ENCODE data around the gene AP1M2.
"Not testable (repeated sequence)": the region's sequence is repeated elsewhere in the genome, so short reads cannot be mapped to it uniquely, and the experiment has no call there.

AP1M2 gene

DNA sequence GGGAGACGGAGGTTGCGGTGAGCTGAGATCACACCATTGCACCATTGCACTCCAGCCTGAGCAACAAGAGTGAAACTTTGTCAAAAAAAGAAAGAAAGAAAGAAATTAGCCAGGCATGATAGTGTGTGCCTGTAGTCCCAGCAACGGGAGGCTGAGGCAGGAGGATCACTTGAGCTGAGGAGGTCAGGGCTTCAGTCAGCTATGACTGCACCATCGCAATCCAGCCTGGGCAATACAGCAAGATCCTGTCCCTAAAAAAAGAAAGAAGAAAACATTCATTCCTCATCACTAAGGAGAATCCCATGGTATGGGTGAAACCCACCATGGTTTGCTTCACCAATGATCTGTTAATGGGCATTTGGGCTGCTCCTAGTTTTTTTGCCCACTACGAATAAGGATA is 13.0 kb upstream of the AP1M2 start:
- no peak for DNase-seq

DNA sequence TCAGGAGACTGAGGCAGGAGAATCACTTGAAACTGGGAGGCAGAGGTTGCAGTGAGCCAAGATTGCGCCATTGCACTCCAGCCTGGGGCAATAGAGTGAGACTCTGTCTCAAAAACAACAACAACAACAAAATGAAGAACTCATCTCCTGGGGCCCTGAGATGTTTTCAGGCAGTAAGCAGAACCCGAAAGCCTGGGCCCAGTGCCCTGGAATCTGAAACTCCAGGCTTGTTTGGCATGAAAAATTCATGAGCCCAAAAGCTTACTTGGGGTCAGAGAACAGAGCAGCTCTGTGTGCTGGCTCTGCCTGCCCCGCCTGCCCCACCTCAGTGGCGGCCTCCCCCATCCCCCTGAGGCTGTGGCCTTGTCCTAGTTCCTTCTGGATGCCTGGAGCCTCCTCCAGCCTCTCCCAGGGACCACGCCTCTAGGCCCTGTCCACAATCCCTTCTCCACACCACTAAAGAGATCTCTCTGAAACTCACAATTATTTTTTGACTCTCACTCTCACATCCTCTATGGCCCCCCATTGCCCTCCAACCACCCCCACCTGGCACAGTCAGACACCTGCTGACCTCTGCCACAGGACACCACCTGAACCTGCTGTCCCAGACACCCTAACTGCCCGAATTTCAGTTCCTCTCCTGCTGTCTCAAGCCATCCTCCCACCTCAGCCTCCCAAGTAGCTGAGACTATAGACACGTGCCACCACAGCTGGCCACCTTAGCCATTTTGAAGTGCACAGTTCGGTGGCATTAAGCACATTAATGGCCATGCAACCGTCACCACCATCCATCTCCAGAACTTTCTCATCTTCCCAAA is 6.9 kb upstream of the AP1M2 start:
- DNase-seq = peak; percentile 47

DNA sequence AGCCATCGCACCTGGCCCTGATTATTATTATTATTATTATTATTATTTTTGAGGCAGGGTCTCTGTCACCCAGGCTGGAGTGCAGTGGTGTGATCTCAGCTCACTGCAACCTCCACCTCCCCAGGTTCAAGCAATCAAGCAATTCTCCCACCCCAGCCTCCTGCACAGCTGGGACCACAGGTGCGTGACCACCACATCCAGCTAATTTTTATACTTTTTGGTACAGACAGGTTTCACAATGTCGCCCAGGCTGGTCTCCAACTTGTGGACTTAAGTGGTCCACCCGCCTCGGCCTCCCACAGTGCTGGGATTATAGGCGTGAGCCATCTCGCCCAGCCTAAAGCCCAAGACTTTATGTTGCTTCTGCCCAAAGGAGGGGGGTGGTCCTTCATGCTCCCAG is 6.0 kb upstream of the AP1M2 start:
- DNase-seq = no peak

DNA sequence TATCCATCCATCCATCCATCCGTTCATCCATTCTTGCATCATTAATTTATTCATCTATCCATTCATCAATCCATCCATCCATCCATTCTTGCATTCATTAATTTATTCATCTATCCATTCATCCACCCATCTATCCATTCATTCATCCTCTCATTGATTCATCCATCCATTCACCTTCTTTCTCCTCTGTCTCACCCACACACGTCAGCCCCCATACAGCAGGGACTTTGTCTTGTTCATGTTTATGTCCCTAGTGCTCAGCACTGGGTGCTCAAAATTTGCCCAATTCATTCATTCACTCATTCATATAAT is 683 bp upstream of the AP1M2 start:
- DNase-seq = no peak

DNA sequence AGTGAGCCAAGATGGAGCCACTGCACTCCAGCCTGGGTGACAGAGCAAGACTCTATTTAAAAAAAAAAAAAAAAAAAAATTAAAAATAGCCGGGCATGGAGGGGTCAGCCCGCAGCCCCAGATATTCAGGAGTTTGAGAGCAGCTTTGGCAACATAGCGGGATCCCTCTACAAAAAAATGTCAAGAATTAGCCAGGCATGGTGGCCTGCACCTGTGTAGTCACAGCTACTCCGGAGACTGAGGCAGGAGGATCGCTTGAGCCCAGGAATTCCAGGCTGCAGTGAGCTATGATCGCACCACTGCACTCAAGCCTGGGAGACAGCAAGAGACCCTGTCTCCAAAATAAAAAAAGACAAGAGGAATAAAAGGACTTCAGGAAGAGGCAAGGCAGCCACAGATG is 716 bp downstream of the AP1M2 start:
- no peak for DNase-seq

DNA sequence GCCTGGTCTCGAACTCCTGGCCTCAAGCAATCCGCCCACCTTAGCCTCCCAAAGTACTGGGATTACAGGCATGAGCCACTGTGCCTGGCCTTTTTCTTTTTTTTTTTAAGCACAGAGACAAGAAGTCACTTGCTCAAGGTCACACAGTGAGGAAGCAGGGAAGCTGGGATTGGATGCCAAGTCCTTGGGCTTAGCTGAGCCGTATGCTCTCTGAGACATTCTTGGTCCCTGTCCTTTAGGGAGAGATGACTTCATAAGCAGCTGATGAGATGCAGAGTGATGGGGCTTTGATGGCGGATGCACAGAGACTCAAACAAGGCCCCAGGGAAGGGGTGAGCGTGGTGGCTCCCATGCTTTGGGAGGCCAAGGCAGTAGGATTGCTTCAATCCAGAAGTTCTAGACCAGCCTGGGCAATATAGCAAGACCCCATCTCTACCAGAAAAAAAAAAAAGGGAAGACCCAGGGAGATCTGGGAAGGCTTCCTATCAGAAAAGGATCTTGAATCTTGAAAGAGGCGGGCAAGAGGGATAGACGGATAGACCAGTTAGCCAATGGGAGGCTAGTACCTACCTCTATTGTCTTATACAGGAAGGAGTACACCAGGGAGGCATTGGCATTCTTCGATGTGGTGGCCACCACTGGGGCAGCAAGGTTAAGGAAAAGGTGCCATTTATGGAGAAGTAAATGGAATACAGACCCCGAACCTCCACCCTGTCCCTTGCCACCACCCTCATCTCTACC is 3.9 kb downstream of the AP1M2 start:
- peak; percentile 42 for DNase-seq

DNA sequence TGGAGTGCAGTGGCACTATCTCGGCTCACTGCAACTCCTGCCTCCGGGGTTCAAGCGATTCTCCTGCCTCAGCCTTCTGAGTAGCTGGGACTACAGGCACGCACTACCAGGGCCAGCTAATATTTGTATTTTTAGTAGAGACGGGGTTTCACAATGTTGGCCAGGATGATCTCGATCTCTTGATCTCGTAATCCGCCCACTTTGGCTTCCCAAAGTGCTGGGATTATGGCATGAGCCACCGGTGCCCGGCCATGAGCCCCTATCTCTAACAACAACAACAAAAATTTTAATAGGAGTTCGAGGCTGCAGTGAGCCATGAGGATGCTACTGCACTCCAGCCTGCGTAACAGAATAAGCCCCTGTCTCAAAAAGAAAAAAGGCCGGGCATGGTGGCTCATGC is 5.0 kb downstream of the AP1M2 start:
- DNase-seq = no peak

DNA sequence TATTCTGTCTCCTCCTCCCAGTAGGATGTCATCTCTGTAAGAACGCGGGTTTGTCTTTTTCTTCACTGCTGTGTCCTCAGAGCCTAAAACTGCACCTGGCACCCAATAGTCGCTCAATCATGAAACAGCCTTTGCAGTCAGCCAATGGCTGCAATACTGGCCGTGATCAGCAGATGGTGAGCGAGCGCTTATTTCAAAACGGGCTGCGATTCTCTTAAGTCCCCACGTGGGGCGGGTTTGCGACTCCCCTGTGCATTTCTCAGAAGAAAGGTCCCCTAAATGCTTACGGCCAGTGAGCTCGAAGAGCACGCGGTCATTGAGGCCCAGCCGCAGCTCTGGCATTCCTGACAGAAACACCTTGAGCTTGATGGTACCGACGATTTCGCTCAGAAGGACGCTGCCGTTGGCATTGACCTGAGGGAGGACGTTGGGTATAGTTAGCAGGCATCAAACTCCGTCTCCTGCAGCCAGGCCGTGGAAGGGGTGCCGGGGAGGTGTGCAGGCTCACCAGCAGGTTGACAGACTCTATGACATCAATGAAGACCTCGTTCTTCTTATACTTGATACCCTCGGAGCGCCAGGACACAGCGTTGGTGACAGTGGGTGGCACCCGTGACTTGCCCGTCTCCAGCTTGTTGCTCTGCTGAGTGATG is 6.0 kb downstream of the AP1M2 start:
- DNase-seq = peak; percentile 96

DNA sequence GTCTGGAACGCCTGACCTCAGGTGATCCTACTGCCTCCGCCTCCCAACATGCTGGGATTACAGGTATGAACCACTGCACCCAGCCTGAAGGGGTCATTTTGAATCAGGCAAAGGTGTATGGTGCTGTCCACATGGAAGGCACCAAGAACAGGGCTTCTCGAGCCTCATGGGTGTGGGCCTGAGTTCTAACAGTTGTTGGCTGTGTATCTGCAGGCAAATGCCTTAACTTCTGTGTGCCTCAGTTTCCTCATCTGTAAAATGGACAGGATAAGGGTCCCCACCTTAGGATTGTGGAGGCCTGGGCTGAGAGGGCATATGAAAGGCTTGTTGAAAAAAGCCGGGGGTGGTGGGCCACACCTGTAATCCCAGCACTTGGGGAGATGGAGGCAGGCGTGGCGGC is 9.2 kb downstream of the AP1M2 start:
- no peak for DNase-seq

DNA sequence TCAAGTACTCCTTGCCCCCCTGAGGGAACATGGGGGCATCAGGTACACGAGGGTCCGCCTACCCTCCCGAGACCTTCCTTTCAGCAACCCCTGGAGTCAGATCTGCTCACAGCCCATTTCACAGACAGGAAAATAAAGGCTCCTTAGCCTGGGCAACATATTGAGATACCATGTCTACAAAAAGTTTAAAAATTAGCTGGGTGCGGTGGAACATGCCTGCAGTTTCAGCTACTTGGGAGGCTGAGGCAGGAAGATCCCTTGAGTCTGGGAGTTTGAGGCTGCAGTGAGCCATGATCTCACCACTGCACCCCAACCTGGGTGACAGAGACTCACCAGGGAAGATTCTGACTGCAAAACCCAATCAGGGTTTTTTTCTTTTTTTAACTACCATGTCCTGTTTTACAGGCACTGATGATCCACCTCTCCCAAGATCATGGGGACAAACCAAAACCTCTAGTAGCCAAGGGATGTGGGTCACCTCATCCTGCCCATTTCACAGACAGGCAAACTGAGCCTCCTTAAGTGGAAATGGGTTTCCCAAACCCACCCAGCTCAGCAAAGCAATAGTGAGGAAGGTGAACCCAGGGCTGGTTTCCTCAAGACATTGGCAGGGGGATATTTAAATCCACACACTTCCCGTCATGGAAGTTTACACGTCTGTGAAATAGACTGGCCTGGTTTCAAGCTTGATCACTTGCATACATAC is 11.9 kb downstream of the AP1M2 start:
- DNase-seq = no peak

DNA sequence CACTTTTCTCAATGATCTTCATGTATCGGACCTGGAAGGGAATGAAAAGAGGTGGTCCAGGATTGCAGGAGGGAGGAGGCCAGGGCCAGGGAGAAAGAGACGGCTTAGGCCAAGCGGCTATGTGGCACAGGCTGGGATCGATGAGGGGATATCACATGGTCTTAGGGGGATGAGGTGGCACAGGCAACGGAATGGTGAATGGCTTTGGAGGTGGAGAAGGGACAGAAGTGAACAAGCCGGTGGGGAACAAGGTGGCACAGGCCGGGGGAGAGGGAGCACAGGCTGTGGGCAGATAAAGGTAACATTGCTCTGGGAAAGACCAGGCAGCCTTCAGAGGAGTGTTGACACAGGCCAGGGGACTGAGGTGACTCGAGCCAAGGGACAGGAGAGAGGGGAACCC is 12.7 kb downstream of the AP1M2 start:
- DNase-seq = no peak

DNA sequence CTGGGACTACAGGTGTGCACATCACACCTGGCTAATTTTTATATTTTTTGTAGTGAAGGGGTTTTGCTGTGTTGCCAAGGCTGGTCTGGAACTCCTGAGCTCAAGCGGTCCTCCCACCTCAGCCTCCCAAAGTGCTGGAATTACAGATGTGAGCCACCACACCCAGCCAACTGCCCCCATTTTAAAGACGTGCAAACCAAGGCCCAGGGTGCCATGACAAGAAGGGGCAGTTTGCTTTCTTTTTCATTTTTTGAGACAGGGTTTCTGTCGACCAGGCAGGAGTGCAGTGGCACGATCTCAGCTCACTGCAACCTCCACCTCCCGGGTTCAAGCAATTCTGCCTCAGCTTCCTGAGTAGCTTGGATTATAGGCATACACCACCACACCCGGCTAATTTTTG is 13.3 kb downstream of the AP1M2 start:
- DNase-seq = not testable (repeated sequence)

DNA sequence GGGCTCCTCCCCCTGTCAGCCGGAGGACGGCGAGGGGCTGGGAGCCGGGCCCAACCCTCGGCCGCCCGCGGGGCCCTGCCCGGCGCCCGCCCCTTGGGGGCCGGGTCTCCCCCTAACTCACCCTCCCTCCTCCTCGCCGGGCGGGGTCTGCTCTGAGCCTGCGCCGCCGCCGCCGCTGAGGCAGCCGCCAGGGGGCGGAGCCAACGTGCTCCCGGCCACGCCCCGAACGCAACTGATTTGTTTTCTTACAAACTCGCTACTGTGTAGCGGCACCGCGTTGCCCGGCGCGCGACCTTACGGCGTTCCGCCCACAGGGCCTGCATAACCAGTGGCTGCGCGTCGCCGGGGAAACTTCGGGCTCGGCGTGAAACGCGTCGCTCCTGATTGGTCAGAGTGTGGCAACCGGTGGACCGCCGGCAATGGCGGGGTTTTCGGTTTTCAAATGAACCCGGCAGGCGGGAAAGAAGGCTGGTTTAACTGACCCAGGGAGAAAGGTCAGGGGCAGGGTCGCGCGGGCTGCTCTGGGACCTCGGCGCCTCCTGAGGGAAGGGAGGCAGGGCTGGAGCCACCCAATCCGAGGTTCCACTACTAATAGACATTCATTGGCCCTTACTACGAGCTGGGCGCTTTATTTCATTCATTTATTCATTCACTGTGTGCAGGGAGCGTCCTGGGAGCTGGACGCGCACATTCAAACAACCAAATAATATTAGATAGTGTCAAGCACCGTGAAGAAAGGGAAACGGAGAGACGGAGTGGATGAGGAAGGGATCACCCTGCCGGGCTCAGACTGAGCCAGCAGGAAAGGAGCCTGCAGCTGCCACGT is 18.1 kb downstream of the AP1M2 start, which contains the start of gene CDKN2D:
Gene CDKN2D, minus strand, starts transcription at position 154 of the 826 bp plus-strand sequence. CDS start 326 bp downstream, outside the sequence.
- peak; percentile 100 for DNase-seq

DNA sequence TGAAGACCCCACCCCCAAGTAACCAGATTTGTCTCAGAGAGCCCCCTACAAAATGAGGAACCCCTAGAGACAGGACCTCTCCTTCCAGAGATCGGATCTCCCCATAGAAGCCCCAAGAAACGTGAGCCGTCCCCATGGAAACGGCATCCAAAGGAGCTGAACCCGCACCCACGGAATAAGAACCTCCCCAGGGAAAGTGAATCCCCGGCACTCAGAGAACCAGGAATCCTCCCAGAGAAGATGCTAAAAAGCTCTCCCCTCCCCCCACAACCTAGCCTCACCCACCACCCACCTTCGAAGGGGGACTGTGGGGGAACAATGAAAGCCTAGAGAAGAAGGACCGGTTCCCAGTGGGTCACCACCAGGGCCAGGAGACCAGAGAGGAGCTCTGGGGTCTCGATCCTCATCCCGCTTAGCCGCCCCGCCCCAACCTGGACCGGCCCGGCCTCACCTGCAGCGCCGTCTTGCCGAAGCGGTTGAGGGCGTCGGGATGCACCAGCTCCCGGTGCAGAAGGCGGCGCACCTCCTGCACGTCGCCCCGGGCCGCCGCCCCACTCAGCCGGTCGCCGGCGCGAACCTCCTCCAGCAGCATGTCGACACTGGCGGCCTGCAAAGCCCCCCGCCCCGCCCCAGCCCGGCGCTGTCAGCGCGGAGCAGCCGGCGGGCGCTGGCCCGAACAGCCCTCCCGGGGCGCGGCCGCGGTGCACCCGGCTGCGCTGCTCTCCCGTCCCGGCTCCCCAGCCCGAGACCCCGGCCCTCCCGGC is 18.9 kb downstream of the AP1M2 start:
- no peak for DNase-seq

DNA sequence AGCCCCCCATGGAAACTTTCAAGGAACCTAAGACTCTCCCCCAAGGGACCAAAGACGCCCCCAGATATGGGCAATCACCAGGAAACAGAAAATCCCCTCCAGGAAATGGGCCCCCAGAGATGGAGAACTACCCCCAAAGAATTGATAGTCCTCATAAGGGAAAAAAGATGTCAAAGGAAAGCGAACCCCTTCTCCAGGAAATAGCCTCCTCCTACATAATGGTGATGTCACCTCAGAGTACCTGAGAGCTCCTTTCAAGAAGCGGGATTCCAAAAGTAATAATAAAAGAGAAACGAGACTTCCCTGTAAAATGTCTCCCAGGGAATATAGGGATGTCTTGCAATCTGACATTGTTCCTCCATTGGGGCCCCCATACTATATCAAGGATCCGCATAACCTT is 19.5 kb downstream of the AP1M2 start:
- DNase-seq = no peak

DNA sequence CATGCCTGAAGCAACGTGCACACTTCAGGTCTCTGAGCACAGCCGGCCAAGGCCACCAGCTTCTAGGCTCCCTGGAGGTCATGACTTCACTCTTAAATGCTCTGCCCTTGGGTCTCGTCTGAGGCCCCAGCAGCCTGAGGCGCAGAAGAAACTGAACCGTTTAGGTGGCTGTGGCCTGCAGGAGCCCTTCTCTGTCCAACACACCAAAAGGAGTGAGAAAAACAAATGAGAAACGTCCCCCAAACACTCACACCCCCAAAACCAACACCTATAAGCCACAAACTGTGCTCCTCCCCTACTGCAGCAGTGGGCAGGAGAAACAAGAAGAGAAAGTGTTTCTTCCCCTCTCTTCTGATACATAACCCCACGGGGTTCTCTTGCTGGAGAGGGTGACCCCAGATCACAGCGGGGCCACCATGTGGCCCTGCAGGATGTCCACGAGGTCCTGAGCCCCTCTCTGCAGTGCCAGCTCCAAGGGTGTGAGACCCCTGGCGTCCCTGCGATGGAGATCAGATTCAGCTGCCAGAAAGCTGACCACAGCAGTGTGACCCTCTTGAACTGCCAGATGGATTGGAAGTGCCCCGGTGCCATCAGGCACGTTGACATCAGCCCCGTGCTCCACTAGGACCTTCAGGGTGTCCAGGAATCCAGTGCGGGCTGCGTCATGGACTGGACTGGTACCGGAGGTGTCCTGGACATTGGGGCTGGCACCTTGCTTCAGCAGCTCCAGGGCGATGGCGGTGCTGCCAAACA is 20.3 kb downstream of the AP1M2 start:
- DNase-seq = peak; percentile 35

DNA sequence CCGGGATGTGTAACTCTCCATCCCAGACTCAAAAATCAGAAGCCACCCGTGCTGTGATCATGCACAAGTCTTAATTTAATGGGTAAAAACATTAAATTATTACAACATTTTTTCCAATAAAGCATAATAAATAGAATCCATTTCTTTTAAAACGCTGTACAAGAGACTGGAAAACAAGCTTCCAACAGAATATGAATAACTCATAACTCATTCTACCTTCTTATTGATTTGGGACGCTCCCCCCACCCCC is 20.8 kb downstream of the AP1M2 start:
- no peak for DNase-seq

DNA sequence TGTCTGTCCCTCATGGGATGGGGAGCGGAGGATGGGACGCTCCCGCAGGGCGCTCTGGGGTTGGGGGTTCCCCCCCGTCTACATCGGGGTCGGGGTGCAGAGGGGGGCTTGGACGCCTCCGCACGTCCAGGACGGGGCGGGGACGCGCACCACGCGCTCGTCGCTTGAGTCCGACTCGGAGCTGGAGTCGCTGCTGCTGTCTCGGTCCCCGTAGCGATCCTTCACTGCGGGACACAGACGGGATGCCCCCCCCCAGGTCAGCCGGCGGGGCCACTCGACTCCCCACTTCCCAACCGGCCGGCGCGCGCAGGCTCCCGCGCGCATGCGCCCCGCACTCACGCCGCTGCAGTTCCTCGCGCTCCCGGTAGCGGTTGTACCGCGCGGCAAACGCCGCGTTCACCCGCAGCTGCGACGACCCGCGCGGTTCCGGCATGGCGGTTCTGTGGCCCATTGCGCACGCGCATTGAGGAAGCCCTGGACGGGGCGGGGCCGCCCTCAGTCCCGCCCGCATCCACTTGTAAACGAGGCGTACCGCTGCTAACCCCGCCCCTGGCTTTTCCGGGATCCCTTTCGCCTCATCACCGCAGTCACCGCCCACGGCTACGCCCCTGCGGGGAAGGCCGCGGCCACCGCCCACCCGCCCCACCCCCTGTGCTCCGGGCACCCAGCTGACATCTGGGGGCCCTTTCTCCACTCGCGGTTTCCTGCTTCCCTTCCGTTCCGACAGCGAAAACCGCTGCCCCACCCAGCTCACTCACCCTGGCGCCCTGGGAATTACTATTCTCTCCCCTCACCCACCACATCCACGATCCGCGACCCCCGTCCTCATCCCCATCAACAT is 21.3 kb downstream of the AP1M2 start, which contains the start of gene KRI1:
Gene KRI1, minus strand, starts transcription at position 444 of the 841 bp plus-strand sequence. Its CDS starts 11 bp downstream, at position 433.
- peak; percentile 99 for DNase-seq

DNA sequence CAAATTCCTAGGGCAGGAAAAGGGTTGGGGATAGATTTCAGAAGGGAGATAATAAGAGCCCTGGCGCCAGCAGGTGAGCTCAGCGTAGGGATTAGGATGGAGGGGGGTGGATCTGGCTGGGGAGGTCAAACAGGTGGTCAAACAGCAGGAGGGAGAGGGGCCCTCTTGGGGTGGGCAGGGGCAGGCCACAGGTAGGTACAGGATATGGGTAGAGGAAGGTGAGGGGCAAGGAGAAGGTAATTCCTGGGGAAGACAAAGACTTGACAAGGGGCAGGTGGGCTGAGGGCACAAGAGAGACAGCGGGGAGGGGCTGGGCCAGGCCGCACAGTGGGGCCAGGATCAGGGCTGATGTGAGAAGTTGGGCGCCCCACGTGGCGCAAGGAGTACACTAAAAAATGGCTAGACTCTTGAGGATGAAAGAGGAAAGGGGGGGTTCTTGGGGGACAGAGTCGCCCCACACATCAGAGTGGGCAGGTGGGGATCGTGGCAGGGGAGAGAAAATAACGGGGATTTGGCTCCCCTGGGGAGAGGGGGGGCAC is 22.0 kb downstream of the AP1M2 start:
- no peak for DNase-seq

DNA sequence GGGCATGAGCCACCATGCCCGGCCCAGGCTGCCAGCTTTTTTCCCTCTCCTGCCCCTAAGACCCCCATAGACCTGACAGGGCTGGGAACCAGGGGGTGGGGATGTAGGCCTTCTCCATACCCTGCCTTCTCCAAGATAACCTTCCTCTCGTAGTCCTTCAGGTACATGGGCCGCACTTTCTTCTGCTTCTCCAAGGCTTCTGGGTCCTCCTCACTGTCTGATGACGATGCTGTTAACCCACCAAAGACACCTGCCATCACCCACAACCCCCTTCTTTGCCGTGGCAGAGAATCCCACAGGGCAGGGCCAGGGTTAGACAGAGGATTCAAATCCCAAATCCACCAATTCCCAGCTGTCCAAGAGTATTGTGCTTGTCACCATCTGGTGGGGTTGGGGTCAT is 24.5 kb downstream of the AP1M2 start:
- no peak for DNase-seq
